A673 (cell line): ENCODE measurements around the gene COLEC12.

Experiments
- EZH2 ChIP-seq: fragments of 200-600 bp; sonication (generic); IDR thresholded peaks from 2 replicates; pipeline ENCODE4 v1.6.1; 2017; ENCODE audit warnings: borderline replicate concordance, low read depth, mild to moderate bottlenecking, mixed read lengths, antibody characterized with exemption, low read length; ENCODE audit not compliant: poor library complexity, severe bottlenecking
- TF ChIP-seq, protein P1 (sequence below): fragments of 300-800, 200-600 bp; sonication (generic); conservative IDR thresholded peaks from 2 replicates; pipeline ENCODE4 v1.5.1; 2017; ENCODE audit warnings: low read depth, mild to moderate bottlenecking, antibody characterized with exemption, low read length, moderate library complexity, mixed read lengths

- TF ChIP-seq EZH2, result no peak
- TF ChIP-seq, protein P1, sequence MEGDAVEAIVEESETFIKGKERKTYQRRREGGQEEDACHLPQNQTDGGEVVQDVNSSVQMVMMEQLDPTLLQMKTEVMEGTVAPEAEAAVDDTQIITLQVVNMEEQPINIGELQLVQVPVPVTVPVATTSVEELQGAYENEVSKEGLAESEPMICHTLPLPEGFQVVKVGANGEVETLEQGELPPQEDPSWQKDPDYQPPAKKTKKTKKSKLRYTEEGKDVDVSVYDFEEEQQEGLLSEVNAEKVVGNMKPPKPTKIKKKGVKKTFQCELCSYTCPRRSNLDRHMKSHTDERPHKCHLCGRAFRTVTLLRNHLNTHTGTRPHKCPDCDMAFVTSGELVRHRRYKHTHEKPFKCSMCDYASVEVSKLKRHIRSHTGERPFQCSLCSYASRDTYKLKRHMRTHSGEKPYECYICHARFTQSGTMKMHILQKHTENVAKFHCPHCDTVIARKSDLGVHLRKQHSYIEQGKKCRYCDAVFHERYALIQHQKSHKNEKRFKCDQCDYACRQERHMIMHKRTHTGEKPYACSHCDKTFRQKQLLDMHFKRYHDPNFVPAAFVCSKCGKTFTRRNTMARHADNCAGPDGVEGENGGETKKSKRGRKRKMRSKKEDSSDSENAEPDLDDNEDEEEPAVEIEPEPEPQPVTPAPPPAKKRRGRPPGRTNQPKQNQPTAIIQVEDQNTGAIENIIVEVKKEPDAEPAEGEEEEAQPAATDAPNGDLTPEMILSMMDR, result no peak
Measured at GRCh38 chr18:532632-533031, 32.1 kb upstream of the COLEC12 start.
